Measurements from ENCODE around the gene ZBTB20. TPM values are rescaled to one million over a fixed set of nuclear protein-coding genes. Genes with fewer than 3 reads are reported as not detected.

ZBTB20 gene
- total RNA-seq, 1 experiment from 2014 or later: 5.1 TPM

- DNase-seq (ENCODE audit: low spot score): no peak
Measured at GRCh38 chr3:114294940-114295480, 852.1 kb downstream of the ZBTB20 start.

GRCh38 chr3:114293838-114294535 lies 853.1 kb downstream of the ZBTB20 start, which contains the start of gene TIGIT:
TSS of gene TIGIT (plus strand) at chr3:114294028. CDS start at chr3:114294062, 34 bp downstream.
- no peak for DNase-seq (ENCODE audit: low spot score)

GRCh38 chr3:114290911-114291901 lies 855.9 kb downstream of the ZBTB20 start:
- DNase-seq (ENCODE audit: low spot score): peak; percentile 67

GRCh38 chr3:114286266-114286665 lies 860.8 kb downstream of the ZBTB20 start:
- DNase-seq (ENCODE audit: low spot score): no peak

GRCh38 chr3:114285648-114286230 lies 861.3 kb downstream of the ZBTB20 start:
- DNase-seq (ENCODE audit: low spot score): no peak

GRCh38 chr3:114284644-114285043 lies 862.4 kb downstream of the ZBTB20 start:
- no peak for DNase-seq (ENCODE audit: low spot score)
